Cardiac fibroblast (primary cell): ENCODE data around the gene GOLGA7B.
"Not testable (repeated sequence)": the region's sequence is repeated elsewhere in the genome, so short reads cannot be mapped to it uniquely, and the experiment has no call there.

Experiments used
- DNase-seq, 2 donors: peaks; one replicate each; pipeline versions ENCODE4 v3.0.0 to v3.0.0-alpha.2; 2010; ENCODE audit warnings: low read depth in 2 of 2
- H3K4me3 ChIP-seq, 2 donors: replicated peaks in 1 of 2; 1 replicate in 1 of 2; 2 replicates in 1 of 2; pipeline ENCODE4 v1.5.1; 2011; ENCODE audit warnings: low read depth in 2 of 2, low read length in 2 of 2, mild to moderate bottlenecking in 2 of 2, moderate library complexity in 1 of 2
- CTCF ChIP-seq: IDR thresholded peaks from one replicate; pipeline ENCODE4 v1.5.1; 2011; ENCODE audit warnings: low read depth, mild to moderate bottlenecking, low read length, inconsistent platforms

The GOLGA7B gene

GRCh38 chr10:97842656-97843280, 6.9 kb upstream of the GOLGA7B start:
- no peak overlapping the region for H3K4me3 ChIP-seq
- no peak for DNase-seq
- TF ChIP-seq CTCF = no peak

GRCh38 chr10:97843281-97843671, 6.4 kb upstream of the GOLGA7B start:
- no peak overlapping the region for H3K4me3 ChIP-seq
- DNase-seq = no peak
- TF ChIP-seq CTCF = no peak

GRCh38 chr10:97843972-97844371, 5.7 kb upstream of the GOLGA7B start:
- DNase-seq, H3K4me3 ChIP-seq: not testable (repeated sequence)

GRCh38 chr10:97844678-97845077, 5.0 kb upstream of the GOLGA7B start:
- no peak for TF ChIP-seq CTCF
- H3K4me3 ChIP-seq = no peak overlapping the region
- DNase-seq = no peak

DNA sequence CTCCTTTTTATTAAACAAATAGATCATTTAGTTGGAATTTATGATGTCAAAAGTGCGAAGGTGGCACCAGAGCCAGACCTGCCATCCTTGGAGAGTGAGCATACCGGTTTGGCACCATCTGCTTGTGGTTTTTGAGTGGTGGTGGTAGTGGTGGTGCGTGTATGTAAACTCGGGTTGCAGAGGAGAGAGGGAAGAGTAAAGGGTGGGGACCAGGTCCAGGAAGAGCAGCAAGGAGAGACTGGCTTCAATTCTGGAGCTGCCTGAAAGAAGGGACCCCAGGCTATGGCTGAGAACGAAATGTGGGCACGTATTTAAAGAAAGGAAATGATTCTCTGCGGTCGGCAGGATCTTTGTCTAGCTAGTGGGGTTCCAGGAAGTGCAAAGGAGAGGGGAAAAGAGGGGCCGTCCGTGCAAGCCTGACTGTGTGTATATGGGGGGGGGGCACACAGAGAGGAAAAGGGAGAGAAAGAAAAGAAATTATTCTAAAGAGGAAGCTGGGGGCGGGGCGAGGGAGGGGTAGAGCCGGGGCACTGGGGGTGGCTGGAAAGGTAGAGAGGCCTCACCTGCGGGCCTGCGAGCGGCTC, 448 bp upstream of the GOLGA7B start:
- H3K4me3 ChIP-seq = peak overlapping the region; percentile 31 to 38
- no peak for DNase-seq
- TF ChIP-seq CTCF = no peak

DNA sequence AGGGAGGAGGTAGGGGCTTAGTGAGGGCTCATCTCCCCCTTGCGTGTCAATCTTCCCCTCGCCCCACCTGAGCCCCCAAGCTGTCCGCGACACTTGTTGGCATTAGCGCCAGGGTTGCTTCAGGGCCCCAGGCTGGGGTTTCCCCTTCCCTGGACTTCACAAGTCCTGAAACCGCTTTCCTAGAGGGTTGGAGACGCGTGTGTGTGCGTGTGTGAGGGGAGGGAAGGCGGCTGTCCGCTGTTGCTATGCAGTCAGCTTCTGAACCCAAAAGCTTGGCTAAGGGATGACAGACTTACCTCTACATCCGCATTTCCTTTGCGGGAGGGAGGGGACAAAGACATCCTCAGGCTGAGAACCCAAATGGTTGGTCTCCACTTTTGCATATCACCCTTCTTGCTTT, 803 bp downstream of the GOLGA7B start:
- DNase-seq = no peak
- H3K4me3 ChIP-seq = no peak overlapping the region
- no peak for TF ChIP-seq CTCF

GRCh38 chr10:97851341-97852001, 1.8 kb downstream of the GOLGA7B start:
- TF ChIP-seq CTCF = no peak
- no peak for DNase-seq
- H3K4me3 ChIP-seq = no peak overlapping the region
